PC-9 (cell line): ENCODE results near the gene SPECC1L. TPM values are rescaled to one million over a fixed set of nuclear protein-coding genes. Genes with fewer than 3 reads are reported as not detected.
A peak's percentile ranks its signal among the peaks of the same experiment; 100 is the strongest.
"Not testable (repeated sequence)": the region's sequence is repeated elsewhere in the genome, so short reads cannot be mapped to it uniquely, and the experiment has no call there.

ENCODE experiments used
- BruUV-seq: library from RNA; stranded (reverse); fragments of 400-500 nt; replicated peaks from 2 replicates; lab custom pipeline; 2021; lab: Mats Ljungman, UMichigan
- CTCF ChIA-PET: fragments of 300-600 bp; sonication (Branson Sonifier 250); formaldehyde crosslinking; loops from one replicate; lab custom pipeline; 2022; ENCODE audit warnings: antibody characterized with exemption; lab: Charles Lee
- POLR2A ChIA-PET: fragments of 300-600 bp; sonication (Branson Sonifier 250); formaldehyde crosslinking; loops from one replicate; lab custom pipeline; 2022; ENCODE audit warnings: antibody characterized with exemption; ENCODE audit not compliant: unreplicated experiment; lab: Charles Lee
- DNase-seq, 2 experiments: peaks; one replicate each; pipeline versions ENCODE4 v3.0.0 to v3.0.0-alpha.2; 2015 to 2022; ENCODE audit warnings: mixed read lengths in 1 of 2
- H2AFZ ChIP-seq: fragments of 200-600 bp; sonication (generic); 2 replicates; pipeline ENCODE4 v1.8.1; 2017; ENCODE audit warnings: antibody characterized with exemption
- H3F3A ChIP-seq: fragments of 200-600 bp; sonication (generic); 2 replicates; pipeline ENCODE4 v1.8.1; 2017; ENCODE audit warnings: antibody characterized with exemption, mild to moderate bottlenecking, low read depth; ENCODE audit not compliant: insufficient read depth
- H3K27ac ChIP-seq: fragments of 200-600 bp; sonication (generic); 2 replicates; pipeline ENCODE4 v1.6.1; 2016; ENCODE audit warnings: mixed run types
- H3K27me3 ChIP-seq: fragments of 200-600 bp; sonication (generic); 2 replicates; pipeline ENCODE4 v1.6.1; 2016; ENCODE audit warnings: low read depth, mixed run types; ENCODE audit not compliant: insufficient read depth
- H3K36me3 ChIP-seq: fragments of 200-600 bp; sonication (generic); 2 replicates; pipeline ENCODE4 v1.6.1; 2016; ENCODE audit warnings: low read depth, mixed run types
- H3K4me1 ChIP-seq: fragments of 200-600 bp; sonication (generic); replicated peaks from 2 replicates; pipeline ENCODE4 v1.6.1; 2016; ENCODE audit warnings: mixed run types; ENCODE audit not compliant: insufficient read depth
- H3K4me2 ChIP-seq: fragments of 200-600 bp; sonication (generic); 2 replicates; pipeline ENCODE4 v1.6.1; 2017; ENCODE audit warnings: mixed run types
- H3K4me3 ChIP-seq: fragments of 200-600 bp; sonication (generic); 2 replicates; pipeline ENCODE4 v1.6.1; 2016; ENCODE audit warnings: mixed run types
- H3K79me2 ChIP-seq: fragments of 200-600 bp; sonication (generic); 2 replicates; pipeline ENCODE4 v1.6.1; 2017; ENCODE audit warnings: low read depth, mixed run types
- H3K9me2 ChIP-seq: fragments of 200-600 bp; sonication (generic); 2 replicates; pipeline ENCODE4 v1.8.1; 2017; ENCODE audit warnings: mild to moderate bottlenecking; ENCODE audit not compliant: insufficient read depth
- H3K9me3 ChIP-seq: fragments of 200-600 bp; sonication (generic); 2 replicates; pipeline ENCODE4 v1.8.1; 2016; ENCODE audit warnings: low read depth; ENCODE audit not compliant: insufficient read depth
- H4K20me1 ChIP-seq: fragments of 200-600 bp; sonication (generic); 2 replicates; pipeline ENCODE4 v1.8.1; 2017; ENCODE audit not compliant: insufficient read depth
- EZH2 ChIP-seq: fragments of 200-600 bp; sonication (generic); IDR thresholded peaks from 2 replicates; pipeline ENCODE4 v1.8.0; 2017; ENCODE audit warnings: antibody characterized with exemption, low read depth
- intact Hi-C: fragments of 100-400 bp; cut with micrococcal nuclease; formaldehyde crosslinking; loops from one replicate; pipeline ENCODE4 v1.10.0; 2022; ENCODE audit not compliant: unreplicated experiment
- total RNA-seq: library from RNA; stranded (reverse); gene quantifications from 2 replicates; pipeline ENCODE4 v1.2.3, GENCODE V29; 2021
- TF ChIP-seq, protein P1 (sequence below): fragments of 200-600 bp; sonication (generic); conservative IDR thresholded peaks from 2 replicates; pipeline ENCODE4 v1.6.1; 2017; ENCODE audit warnings: mixed run types, antibody characterized with exemption, mild to moderate bottlenecking, moderate library complexity

SPECC1L gene
- total RNA-seq, 1 experiment from 2014 or later: 38.9 TPM

DNA sequence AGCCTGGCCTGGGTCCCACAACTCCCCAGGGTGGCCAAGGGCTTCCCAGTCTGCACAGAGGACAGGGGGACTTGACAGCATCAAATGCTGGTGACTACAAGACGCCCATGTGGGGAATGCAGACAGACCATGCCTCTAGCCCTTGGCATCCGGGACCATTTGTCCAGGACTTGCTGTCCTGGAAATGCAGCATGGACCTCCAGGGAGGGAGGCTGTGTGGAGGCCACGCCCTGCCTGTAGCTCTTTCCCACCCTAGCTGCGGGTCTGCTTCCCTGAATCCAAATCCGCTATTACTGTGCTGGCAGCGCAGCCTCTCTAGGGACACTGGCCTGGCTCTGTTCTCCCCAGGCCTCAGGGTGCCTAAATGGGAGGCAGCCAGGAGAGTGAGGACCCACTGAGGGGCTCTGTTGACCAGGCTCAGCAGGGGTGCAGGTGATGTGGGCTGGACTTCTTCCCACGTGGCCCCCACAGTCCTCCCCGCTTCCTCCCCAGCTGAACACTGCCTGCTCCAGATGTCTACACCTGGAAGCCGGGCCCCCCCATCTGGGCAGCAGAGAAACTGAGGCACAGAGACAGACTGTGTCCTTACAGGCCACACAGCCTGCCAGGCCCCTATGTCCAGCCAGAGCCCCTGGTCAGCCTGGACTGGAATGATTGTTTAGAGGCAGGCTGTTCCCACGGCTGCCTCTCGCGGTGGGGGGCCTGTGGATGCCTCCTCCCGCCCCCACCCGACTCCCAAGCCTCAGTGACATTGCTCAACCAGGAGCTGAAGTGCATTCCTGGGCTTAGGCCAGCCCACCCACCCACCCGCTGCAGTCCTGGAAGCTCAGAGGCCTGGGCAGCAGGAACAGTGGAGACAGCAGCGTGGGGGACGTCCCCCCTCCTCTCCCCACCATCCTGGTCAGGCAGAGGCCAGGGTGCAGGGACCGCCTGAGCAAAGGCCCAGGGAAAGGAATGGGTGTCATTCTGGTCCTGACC is 24.8 kb upstream of the SPECC1L start:
- H3K36me3 ChIP-seq, BruUV-seq, H3K4me2 ChIP-seq, H3K4me3 ChIP-seq, H3K9me3 ChIP-seq, DNase-seq, H3K27me3 ChIP-seq, POLR2A ChIA-PET, H3K9me2 ChIP-seq, H4K20me1 ChIP-seq, H2AFZ ChIP-seq, H3K79me2 ChIP-seq, H3F3A ChIP-seq, CTCF ChIA-PET, H3K27ac ChIP-seq: not testable (repeated sequence)
- peaks cover 18% of the 10 kb centered on the region for H3K4me1 ChIP-seq
- intact Hi-C loops: loop anchor here (2.0 to 5.0 kb wide), 2 partner anchors 39 to 57 kb away; no protein-coding TSS in a partner anchor

DNA sequence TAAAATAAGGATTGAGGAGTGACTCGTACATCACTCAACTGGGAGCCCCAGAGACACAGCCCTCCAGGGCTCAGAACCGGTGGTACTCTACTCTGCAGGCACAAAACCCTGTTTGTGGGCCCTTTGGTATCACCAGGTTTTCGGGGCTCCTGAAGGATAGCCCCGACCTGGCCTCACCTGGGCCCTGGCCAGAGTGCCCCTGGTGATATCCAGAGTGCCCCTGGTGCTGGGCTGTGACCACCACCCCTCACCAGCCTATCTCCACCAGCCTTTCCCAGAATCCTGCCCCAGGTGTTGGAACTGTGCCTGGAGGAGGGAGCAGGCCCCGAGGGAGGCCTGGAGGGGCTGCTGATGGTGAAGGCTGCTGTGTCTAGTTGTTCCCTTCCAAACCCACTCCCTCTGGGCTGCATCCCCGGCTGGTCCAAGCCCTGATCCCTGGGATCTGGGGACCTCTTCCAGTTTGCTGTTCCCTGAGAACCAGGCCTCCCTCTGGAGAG is 23.6 kb upstream of the SPECC1L start:
- Histone ChIP-seq H3K79me2 (no peaks in the 10 kb centered on the region), H3K36me3 (no peaks in the 10 kb centered on the region), H4K20me1 (no peaks in the 10 kb centered on the region), H3K27ac (peak overlapping the region; percentile 68), H3K4me3 (no peak overlapping the region), H3F3A (no peaks in the 10 kb centered on the region; the same call in 1 of the 2 replicates), H2AFZ (no peak overlapping the region), H3K4me1 (peaks cover 18% of the 10 kb centered on the region), H3K9me3 (no peaks in the 10 kb centered on the region), H3K4me2 (peak overlapping the region; percentile 64), H3K9me2 (no peaks in the 10 kb centered on the region), H3K27me3 (no peaks in the 10 kb centered on the region)
- intact Hi-C loops: loop anchor here (2.0 to 5.0 kb wide), 2 partner anchors 40 to 58 kb away; no protein-coding TSS in a partner anchor
- BruUV-seq: no TSS peak
- no peak for TF ChIP-seq EZH2
- TF ChIP-seq, protein P1, sequence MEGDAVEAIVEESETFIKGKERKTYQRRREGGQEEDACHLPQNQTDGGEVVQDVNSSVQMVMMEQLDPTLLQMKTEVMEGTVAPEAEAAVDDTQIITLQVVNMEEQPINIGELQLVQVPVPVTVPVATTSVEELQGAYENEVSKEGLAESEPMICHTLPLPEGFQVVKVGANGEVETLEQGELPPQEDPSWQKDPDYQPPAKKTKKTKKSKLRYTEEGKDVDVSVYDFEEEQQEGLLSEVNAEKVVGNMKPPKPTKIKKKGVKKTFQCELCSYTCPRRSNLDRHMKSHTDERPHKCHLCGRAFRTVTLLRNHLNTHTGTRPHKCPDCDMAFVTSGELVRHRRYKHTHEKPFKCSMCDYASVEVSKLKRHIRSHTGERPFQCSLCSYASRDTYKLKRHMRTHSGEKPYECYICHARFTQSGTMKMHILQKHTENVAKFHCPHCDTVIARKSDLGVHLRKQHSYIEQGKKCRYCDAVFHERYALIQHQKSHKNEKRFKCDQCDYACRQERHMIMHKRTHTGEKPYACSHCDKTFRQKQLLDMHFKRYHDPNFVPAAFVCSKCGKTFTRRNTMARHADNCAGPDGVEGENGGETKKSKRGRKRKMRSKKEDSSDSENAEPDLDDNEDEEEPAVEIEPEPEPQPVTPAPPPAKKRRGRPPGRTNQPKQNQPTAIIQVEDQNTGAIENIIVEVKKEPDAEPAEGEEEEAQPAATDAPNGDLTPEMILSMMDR: no peak
- no peak for DNase-seq
- ChIA-PET POLR2A (no interaction called here), CTCF (interaction anchor here (1.2 kb wide), 1 partner anchor 57 kb away, joined by 11 read pairs; no protein-coding TSS in a partner anchor)

DNA sequence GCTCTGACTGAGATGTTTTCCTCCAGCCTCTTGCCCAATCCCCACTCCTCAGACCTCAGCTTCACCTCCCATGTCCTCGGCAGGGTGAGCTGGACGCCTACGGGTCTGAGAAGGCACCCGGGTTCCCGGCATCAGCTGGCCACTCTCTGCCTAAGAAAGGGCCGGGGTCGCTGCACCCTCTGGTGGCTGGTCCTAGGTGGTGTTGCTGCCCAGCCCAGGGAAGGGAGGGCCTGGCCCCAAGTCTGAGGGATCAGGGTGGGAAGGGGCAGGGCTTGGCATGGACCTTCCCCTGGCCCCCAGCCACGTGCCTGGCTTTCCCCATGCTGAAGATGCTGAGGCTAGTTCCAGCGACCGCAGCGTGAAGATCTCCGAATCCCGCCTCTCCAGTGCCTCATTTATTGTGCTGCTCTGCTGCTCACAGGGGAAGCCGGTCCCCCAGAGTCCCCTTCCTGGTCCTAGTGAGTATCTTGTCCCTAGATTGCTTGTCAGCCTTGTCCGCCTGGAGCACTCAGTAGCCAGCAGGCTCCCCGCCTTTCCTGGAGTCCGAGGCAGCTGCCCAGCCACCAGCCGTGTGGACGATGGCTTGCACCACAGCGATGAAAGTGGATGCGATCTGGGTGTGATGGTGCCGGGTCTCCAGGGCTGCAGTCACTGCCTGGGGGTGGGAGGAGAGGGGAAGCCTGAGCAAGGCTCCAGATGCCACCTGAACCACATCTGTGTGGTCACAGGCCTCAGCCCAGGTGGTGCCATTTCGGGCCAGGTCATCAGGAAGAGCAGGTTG is 22.9 kb upstream of the SPECC1L start:
- intact Hi-C loops: loop anchor here (2.0 to 5.0 kb wide), 2 partner anchors 40 to 59 kb away; no protein-coding TSS in a partner anchor
- H3K79me2 ChIP-seq: no peaks in the 10 kb centered on the region

DNA sequence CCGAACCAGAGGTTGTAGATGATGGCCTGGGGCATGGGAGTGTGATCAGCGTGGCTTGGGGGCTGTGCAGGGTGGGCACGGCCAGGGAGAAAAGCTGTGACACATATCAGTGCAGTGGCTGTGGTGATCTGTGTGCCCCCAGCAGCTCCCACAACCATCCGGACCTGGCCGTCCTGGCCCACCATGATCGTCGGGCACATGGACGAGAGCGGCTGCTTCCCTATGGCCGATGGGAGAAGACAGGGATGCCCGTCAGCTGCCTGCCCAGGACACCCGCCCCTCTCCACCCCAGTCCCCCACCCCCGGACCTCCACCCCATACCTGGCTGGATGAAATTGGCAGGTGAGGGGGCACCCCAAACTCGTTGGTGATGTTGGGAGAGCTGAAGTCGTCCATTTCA is 22.0 kb upstream of the SPECC1L start:
- H3K27ac ChIP-seq, POLR2A ChIA-PET, DNase-seq, H2AFZ ChIP-seq, H3K36me3 ChIP-seq, H3F3A ChIP-seq, H3K4me2 ChIP-seq, H3K9me2 ChIP-seq, CTCF ChIA-PET, H3K9me3 ChIP-seq, BruUV-seq, H3K79me2 ChIP-seq, H3K27me3 ChIP-seq, H3K4me3 ChIP-seq, H3K4me1 ChIP-seq, H4K20me1 ChIP-seq: not testable (repeated sequence)
- intact Hi-C loops: loop anchor here (5.0 kb wide), 1 partner anchor 41 kb away; no protein-coding TSS in a partner anchor

More for the DNA sequence above, 22.9 kb upstream of the SPECC1L start:
- Histone ChIP-seq H3K9me3 (no peaks in the 10 kb centered on the region), H3K4me3 (no peak overlapping the region), H3K36me3 (no peaks in the 10 kb centered on the region), H2AFZ (no peak overlapping the region), H3K4me1 (peaks cover 14% of the 10 kb centered on the region), H3K27me3 (no peaks in the 10 kb centered on the region), H3K9me2 (no peaks in the 10 kb centered on the region), H3K4me2 (peak overlapping the region; percentile 64), H3F3A (no peaks in the 10 kb centered on the region; the same call in 1 of the 2 replicates), H4K20me1 (no peaks in the 10 kb centered on the region), H3K27ac (peak overlapping the region; percentile 68; the same call in 1 of the 2 replicates)
- DNase-seq: peak; percentile 77 to 86
- BruUV-seq: no TSS peak
- TF ChIP-seq, protein P1: peak; percentile 86
- TF ChIP-seq EZH2: no peak
- CTCF ChIA-PET: interaction anchor here (1.2 kb wide), 1 partner anchor 58 kb away, joined by 11 read pairs; no protein-coding TSS in a partner anchor
- POLR2A ChIA-PET: no interaction called here

DNA sequence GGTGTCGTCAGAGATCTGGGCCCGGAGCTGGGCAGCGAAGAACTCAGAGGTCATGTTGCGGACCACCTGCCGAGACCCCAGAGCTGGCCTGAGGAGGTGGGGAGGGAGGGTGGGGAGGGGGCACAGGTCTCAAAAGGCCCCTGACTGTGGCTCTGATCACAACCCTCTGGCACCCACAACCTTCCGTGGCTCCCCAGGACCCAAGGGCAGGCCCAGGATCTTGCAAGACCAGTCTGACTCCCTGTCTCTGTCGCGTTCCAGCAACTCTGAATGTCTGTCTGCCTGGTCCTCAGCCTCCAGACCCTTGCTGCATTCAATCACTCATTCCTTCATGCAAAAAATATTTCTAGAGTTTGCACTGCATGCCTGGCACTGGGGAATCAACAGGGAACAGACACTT is 21.2 kb upstream of the SPECC1L start:
- H2AFZ ChIP-seq, H3K36me3 ChIP-seq, H3F3A ChIP-seq, CTCF ChIA-PET, BruUV-seq, H3K4me3 ChIP-seq, H3K27ac ChIP-seq, H4K20me1 ChIP-seq, H3K27me3 ChIP-seq, POLR2A ChIA-PET, H3K9me3 ChIP-seq, H3K79me2 ChIP-seq, H3K4me1 ChIP-seq, H3K9me2 ChIP-seq, H3K4me2 ChIP-seq: not testable (repeated sequence)
- DNase-seq: peak in 1 of 2 experiments; percentile 25
- intact Hi-C loops: loop anchor here (5.0 kb wide), 1 partner anchor 42 kb away; no protein-coding TSS in a partner anchor
